Stomach smooth muscle (tissue), 2 donors: ENCODE data around the gene KRTAP10-9.
"Not testable (repeated sequence)": the region's sequence is repeated elsewhere in the genome, so short reads cannot be mapped to it uniquely, and the experiment has no call there.

Experiments used
- H3K27ac ChIP-seq: one replicate; pipeline ENCODE4 v1.7.0; 2013; ENCODE audit warnings: mild to moderate bottlenecking, low read length, inconsistent platforms
- H3K27me3 ChIP-seq, 2 donors: one replicate each; pipeline ENCODE4 v1.7.0; 2013; ENCODE audit warnings: low read length in 2 of 2; ENCODE audit not compliant: insufficient read depth in 2 of 2, control insufficient read depth in 1 of 2
- H3K36me3 ChIP-seq, 2 donors: one replicate each; pipeline ENCODE4 v1.7.0; 2013; ENCODE audit warnings: low read length in 2 of 2; ENCODE audit not compliant: control insufficient read depth in 2 of 2, insufficient read depth in 2 of 2
- H3K4me1 ChIP-seq: one replicate; pipeline ENCODE4 v1.7.0; 2013; ENCODE audit warnings: low read length; ENCODE audit not compliant: control insufficient read depth, insufficient read depth
- H3K4me3 ChIP-seq, 2 donors: one replicate each; pipeline ENCODE4 v1.7.0; 2013; ENCODE audit warnings: low read length in 2 of 2
- H3K9ac ChIP-seq, 2 donors: one replicate each; pipeline ENCODE4 v1.7.0; 2013; ENCODE audit warnings: low read length in 2 of 2, mild to moderate bottlenecking in 1 of 2
- H3K9me3 ChIP-seq, 2 donors: one replicate each; pipeline ENCODE4 v1.7.0; 2013; ENCODE audit warnings: low read length in 2 of 2; ENCODE audit not compliant: control insufficient read depth in 2 of 2
- donor health status: healthy.
- donor health status: Pancreatic carcinoma.

The KRTAP10-9 gene, protein sequence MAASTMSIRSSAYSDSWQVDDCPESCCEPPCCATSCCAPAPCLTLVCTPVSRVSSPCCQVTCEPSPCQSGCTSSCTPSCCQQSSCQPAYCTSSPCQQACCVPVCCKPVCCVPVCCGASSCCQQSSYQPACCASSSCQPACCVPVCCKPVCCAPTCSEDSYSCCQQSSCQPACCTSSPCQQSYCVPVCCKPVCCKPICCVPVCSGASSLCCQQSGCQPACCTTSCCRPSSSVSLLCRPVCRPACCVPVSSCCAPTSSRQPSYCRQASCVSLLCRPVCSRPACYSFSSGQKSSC

GRCh38 chr21:44626673-44627143, at the start of gene KRTAP10-9:
Gene KRTAP10-9, plus strand, starts transcription at chr21:44627093. Its CDS starts 79 bp downstream, at chr21:44627172.
- no peak within 1 kb of the TSS for H3K27ac ChIP-seq
- peaks cover 7 to 18% of the 10 kb centered on the region in 2 donors for H3K27me3 ChIP-seq
- H3K4me3 ChIP-seq: no peak within 1 kb of the TSS
- H3K4me1 ChIP-seq: no peaks in the 10 kb centered on the region
- no peak within 1 kb of the TSS for H3K9ac ChIP-seq
- no peaks in the 10 kb centered on the region for H3K36me3 ChIP-seq
- peaks cover 5 to 23% of the 10 kb centered on the region in 2 donors for H3K9me3 ChIP-seq

DNA sequence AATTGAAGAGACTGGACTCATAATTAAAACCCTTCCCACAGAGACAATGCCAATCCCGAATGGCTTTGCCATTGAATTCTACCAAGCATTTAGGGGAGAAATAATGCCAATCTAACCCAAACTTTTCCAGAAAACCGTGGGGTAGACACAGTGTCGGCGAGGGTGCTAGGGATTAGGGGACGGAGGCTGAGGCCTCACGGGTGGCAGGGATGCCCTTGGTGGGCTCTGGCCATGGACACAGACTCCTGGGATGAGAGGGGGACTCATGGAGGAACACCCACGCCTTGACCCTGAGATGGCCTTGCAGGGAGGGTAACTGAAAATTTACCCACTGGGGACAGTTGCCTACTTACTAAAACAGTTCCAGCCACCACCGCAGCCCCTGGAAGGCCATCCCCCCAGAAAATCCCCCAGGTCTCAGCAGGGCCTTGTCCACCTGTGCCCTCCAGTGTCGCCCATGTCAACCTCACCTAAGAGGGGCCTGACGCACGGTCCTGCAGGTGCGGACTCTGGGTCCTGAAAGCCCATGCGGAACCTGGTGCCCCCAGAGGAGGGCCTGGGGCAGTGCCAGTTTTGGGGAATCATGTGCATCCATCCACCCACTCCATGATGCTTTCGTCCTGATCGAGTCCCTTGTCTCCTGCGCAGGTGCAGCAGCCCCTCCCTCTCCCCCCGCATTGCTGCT, 48.4 kb upstream of the KRTAP10-9 start:
- Histone ChIP-seq H3K27me3 (peaks cover 4% of the 10 kb centered on the region in 2 donors), H3K36me3 (no peaks in the 10 kb centered on the region), H3K4me3 (no peak overlapping the region), H3K9me3 (peaks cover 2 to 24% of the 10 kb centered on the region in 2 donors), H3K27ac (no peak overlapping the region), H3K9ac (no peak overlapping the region), H3K4me1 (no peaks in the 10 kb centered on the region)

- peaks cover 4 to 7% of the 10 kb centered on the region in 2 donors for H3K27me3 ChIP-seq
- H3K4me1 ChIP-seq: no peaks in the 10 kb centered on the region
- H3K4me3 ChIP-seq: no peak overlapping the region
- no peak overlapping the region for H3K9ac ChIP-seq
- H3K27ac ChIP-seq: no peak overlapping the region
- H3K36me3 ChIP-seq: no peaks in the 10 kb centered on the region
- peaks cover 2 to 24% of the 10 kb centered on the region in 2 donors for H3K9me3 ChIP-seq
Measured at GRCh38 chr21:44579056-44579832, 47.6 kb upstream of the KRTAP10-9 start.

DNA sequence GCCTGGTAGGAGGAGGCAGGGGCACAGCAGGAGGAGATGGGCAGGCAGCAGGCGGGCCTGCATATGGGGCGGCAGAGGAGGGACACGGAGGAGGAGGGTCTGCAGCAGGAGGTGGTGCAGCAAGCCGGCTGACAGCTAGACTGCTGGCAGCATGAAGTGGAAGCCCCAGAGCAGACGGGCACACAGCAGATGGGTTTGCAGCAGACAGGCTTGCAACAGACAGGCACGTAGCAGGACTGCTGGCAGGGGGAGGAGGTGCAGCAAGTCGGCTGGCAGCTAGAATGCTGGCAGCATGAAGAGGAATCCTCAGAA, 47.1 kb upstream of the KRTAP10-9 start:
- H3K4me1 ChIP-seq: no peaks in the 10 kb centered on the region
- H3K36me3 ChIP-seq: no peaks in the 10 kb centered on the region
- no peak overlapping the region for H3K4me3 ChIP-seq
- peaks cover 2 to 24% of the 10 kb centered on the region in 2 donors for H3K9me3 ChIP-seq
- no peak overlapping the region for H3K9ac ChIP-seq
- no peak overlapping the region for H3K27ac ChIP-seq
- H3K27me3 ChIP-seq: peaks cover 4 to 6% of the 10 kb centered on the region in 2 donors

DNA sequence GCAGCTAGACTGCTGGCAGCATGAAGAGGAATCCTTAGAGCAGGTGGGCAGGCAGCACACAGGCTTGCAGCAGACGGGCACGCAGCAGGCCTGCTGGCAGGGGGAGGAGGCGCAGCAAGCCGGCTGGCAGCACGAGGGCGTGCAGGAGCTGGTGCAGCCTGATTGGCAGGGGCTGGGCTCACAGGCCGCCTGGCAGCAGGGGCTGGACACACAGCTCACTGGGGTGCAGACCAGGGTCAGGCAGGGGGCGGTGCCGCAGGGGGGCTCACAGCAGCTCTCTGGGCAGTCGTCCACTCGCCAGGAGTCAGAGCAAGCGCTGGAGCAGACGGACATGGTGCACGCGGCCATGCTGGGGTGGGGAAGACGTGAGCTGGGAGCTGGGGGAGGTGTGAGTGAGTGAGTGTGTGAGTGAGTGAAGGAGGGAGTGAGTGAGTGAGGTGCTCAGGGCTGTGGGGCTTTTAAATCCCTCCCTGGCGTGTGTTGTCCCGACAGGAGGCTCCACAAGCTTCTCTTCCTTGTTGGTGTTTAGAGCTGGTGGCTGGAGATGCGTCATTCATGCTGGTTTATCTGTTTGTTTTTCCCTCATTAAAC, 46.6 kb upstream of the KRTAP10-9 start, which contains the start of gene KRTAP10-5:
Gene KRTAP10-5, minus strand, starts transcription at position 374 of the 591 bp plus-strand sequence. Its CDS starts 26 bp downstream, at position 348.
- not testable (repeated sequence) for H3K27ac ChIP-seq, H3K36me3 ChIP-seq, H3K4me3 ChIP-seq, H3K4me1 ChIP-seq, H3K9ac ChIP-seq, H3K27me3 ChIP-seq
- H3K9me3 ChIP-seq: peaks cover 3 to 23% of the 10 kb centered on the region in 2 donors

- Histone ChIP-seq H3K4me1 (no peaks in the 10 kb centered on the region), H3K9me3 (peaks cover 5 to 16% of the 10 kb centered on the region in 2 donors), H3K36me3 (no peaks in the 10 kb centered on the region), H3K27me3 (peaks cover 8 to 10% of the 10 kb centered on the region in 2 donors), H3K9ac (no peak overlapping the region), H3K27ac (no peak overlapping the region), H3K4me3 (no peak overlapping the region)
Measured at GRCh38 chr21:44581158-44581557, 45.7 kb upstream of the KRTAP10-9 start.

DNA sequence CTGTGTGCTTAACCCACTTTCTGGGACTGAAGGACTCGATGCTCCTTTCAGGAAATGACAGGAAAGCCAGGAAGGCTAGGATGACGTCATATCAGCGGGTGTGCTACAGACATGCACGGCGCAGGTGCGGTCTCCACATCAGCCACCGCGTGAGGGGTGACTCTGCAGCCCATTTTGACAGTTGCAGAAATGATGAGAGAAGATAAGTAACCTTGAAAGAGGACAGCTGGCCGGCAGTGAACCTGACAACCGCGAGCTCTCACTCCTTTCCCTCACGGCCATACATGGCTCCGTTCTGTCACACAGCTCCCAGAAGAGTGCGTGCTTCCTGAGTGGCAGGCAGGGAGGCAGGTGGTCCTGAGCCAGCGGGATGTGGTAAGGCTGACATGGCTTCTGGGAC, 44.8 kb upstream of the KRTAP10-9 start:
- peaks cover 8 to 14% of the 10 kb centered on the region in 2 donors for H3K27me3 ChIP-seq
- no peak overlapping the region for H3K4me3 ChIP-seq
- H3K9me3 ChIP-seq: peaks cover 3 to 10% of the 10 kb centered on the region in 2 donors
- H3K9ac ChIP-seq: no peak overlapping the region
- no peaks in the 10 kb centered on the region for H3K4me1 ChIP-seq
- H3K36me3 ChIP-seq: no peaks in the 10 kb centered on the region
- H3K27ac ChIP-seq: no peak overlapping the region

GRCh38 chr21:44583089-44583799, 43.6 kb upstream of the KRTAP10-9 start:
- Histone ChIP-seq H3K4me3 (no peak overlapping the region), H3K27ac (no peak overlapping the region), H3K9ac (no peak overlapping the region), H3K36me3 (no peaks in the 10 kb centered on the region), H3K4me1 (no peaks in the 10 kb centered on the region), H3K9me3 (peaks cover 3% of the 10 kb centered on the region in 2 donors), H3K27me3 (peaks cover 8 to 14% of the 10 kb centered on the region in 2 donors)

DNA sequence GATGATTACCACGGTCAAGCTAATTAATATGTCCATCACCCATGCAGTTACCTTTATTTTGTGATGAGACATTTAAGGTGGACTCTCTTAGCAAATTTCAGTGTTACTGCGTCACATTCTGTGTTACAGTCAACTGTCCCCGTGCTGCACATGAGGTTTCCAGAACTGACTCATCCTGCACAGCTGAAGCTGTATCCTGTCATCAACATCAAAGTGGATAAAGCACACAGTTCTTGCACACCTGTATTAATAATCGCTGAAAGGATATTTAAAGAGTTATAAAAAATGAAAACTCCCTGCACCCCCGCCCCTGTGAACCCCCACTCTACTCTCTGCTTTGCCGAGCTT, 43.1 kb upstream of the KRTAP10-9 start:
- Histone ChIP-seq H3K27ac (no peak overlapping the region), H3K36me3 (no peaks in the 10 kb centered on the region), H3K9me3 (peaks cover 0 to 3% of the 10 kb centered on the region in 2 donors), H3K4me1 (no peaks in the 10 kb centered on the region), H3K4me3 (no peak overlapping the region), H3K9ac (no peak overlapping the region), H3K27me3 (peaks cover 8 to 14% of the 10 kb centered on the region in 2 donors)

GRCh38 chr21:44585892-44586291, 41.0 kb upstream of the KRTAP10-9 start:
- Histone ChIP-seq H3K9ac (no peak overlapping the region), H3K9me3 (peaks cover 0 to 3% of the 10 kb centered on the region in 2 donors), H3K27ac (no peak overlapping the region), H3K4me3 (no peak overlapping the region), H3K36me3 (no peaks in the 10 kb centered on the region), H3K27me3 (peaks cover 14 to 20% of the 10 kb centered on the region in 2 donors), H3K4me1 (no peaks in the 10 kb centered on the region)
